Measurements from ENCODE around the gene LAMA5. TPM values are rescaled to one million over a fixed set of nuclear protein-coding genes. Genes with fewer than 3 reads are reported as not detected.

Gene LAMA5
- total RNA-seq, 1 donor from 2014 or later = 5.4 TPM

GRCh38 chr20:62318400-62319345 lies 48.4 kb downstream of the LAMA5 start:
- no peak for DNase-seq (ENCODE audit: low read depth in 2 of 2)

- DNase-seq (ENCODE audit: low read depth in 2 of 2) = no peak
These were observed 49.9 kb downstream of the LAMA5 start for GRCh38 chr20:62317167-62317655.

GRCh38 chr20:62316331-62317166 lies 50.6 kb downstream of the LAMA5 start:
- no peak for DNase-seq (ENCODE audit: low read depth in 2 of 2)

- no peak for DNase-seq (ENCODE audit: low read depth in 2 of 2)
These were observed 51.3 kb downstream of the LAMA5 start for GRCh38 chr20:62315773-62316172.

GRCh38 chr20:62314711-62315302 lies 52.3 kb downstream of the LAMA5 start:
- DNase-seq (ENCODE audit: low read depth in 2 of 2) = no peak

- no peak for DNase-seq (ENCODE audit: low read depth in 2 of 2)
These were observed 52.8 kb downstream of the LAMA5 start for GRCh38 chr20:62314339-62314638.

GRCh38 chr20:62313460-62314338 lies 53.4 kb downstream of the LAMA5 start:
- no peak for DNase-seq (ENCODE audit: low read depth in 2 of 2)

- DNase-seq (ENCODE audit: low read depth in 2 of 2) = no peak
These were observed 54.1 kb downstream of the LAMA5 start for GRCh38 chr20:62313021-62313420.

- no peak for DNase-seq (ENCODE audit: low read depth in 2 of 2)
These were observed 54.5 kb downstream of the LAMA5 start for GRCh38 chr20:62312662-62312977.

GRCh38 chr20:62311832-62312661 lies 55.1 kb downstream of the LAMA5 start:
- DNase-seq (ENCODE audit: low read depth in 2 of 2) = no peak

GRCh38 chr20:62311150-62311549 lies 56.0 kb downstream of the LAMA5 start:
- no peak for DNase-seq (ENCODE audit: low read depth in 2 of 2)

- DNase-seq (ENCODE audit: low read depth in 2 of 2) = no peak
These were observed 56.4 kb downstream of the LAMA5 start for GRCh38 chr20:62310757-62311121.

- DNase-seq (ENCODE audit: low read depth in 2 of 2) = no peak
These were observed 57.0 kb downstream of the LAMA5 start for GRCh38 chr20:62309947-62310756.

GRCh38 chr20:62309198-62309944 lies 57.7 kb downstream of the LAMA5 start:
- no peak for DNase-seq (ENCODE audit: low read depth in 2 of 2)

GRCh38 chr20:62308102-62308822 lies 58.9 kb downstream of the LAMA5 start:
- DNase-seq (ENCODE audit: low read depth in 2 of 2) = no peak

- DNase-seq (ENCODE audit: low read depth in 2 of 2) = peak in 1 of 2 donors; percentile 23
These were observed 59.6 kb downstream of the LAMA5 start for GRCh38 chr20:62307226-62308101.
